SK-N-SH treated with all-trans-retinoic acid at 6 μM for 48 hours (cell line): ENCODE results near the gene SLC2A4.

Source experiments
- ATAC-seq: fragments of 200-7000 bp; cut with Tn5 transposase; 3 replicates; pipeline ENCODE4 v1.9.1; 2020; ENCODE audit warnings: mild to moderate bottlenecking, moderate library complexity
- ARNTL ChIP-seq: fragments of 450-650 bp; formaldehyde crosslinking; IDR thresholded peaks from 2 replicates; pipeline ENCODE4 v1.5.0; 2020; ENCODE audit warnings: low read depth, mild to moderate bottlenecking, moderate library complexity, borderline replicate concordance
- BACH2 ChIP-seq: fragments of 250-450 bp; sonication (Bioruptor Pico); IDR thresholded peaks from 2 replicates; pipeline ENCODE4 v1.9.0; 2021; ENCODE audit warnings: mild to moderate bottlenecking, borderline replicate concordance
- CSDC2 ChIP-seq: fragments of 250-450 bp; sonication (Bioruptor Pico); IDR thresholded peaks from 2 replicates; pipeline ENCODE4 v1.5.0; 2020; ENCODE audit warnings: mild to moderate bottlenecking, moderate library complexity
- ESRRG ChIP-seq: fragments of 250-450 bp; sonication (Bioruptor Pico); IDR thresholded peaks from 2 replicates; pipeline ENCODE4 v1.6.1; 2021; ENCODE audit warnings: mild to moderate bottlenecking
- GLIS3 ChIP-seq: fragments of 250-450 bp; sonication (Bioruptor Pico); IDR thresholded peaks from 2 replicates; pipeline ENCODE4 v1.5.0; 2020; ENCODE audit warnings: mild to moderate bottlenecking, moderate library complexity
- ISL1 ChIP-seq: fragments of 250-450 bp; sonication (Bioruptor Pico); IDR thresholded peaks from 2 replicates; pipeline ENCODE4 v2.1.2; 2022; ENCODE audit warnings: mild to moderate bottlenecking, moderate library complexity
- OSR1 ChIP-seq: fragments of 250-450 bp; sonication (Bioruptor Pico); IDR thresholded peaks from 2 replicates; pipeline ENCODE4 v1.8.0; 2022; ENCODE audit warnings: moderate library complexity, mild to moderate bottlenecking, inconsistent platforms
- PPARA ChIP-seq: fragments of 250-450 bp; sonication (Bioruptor Pico); IDR thresholded peaks from 2 replicates; pipeline ENCODE4 v1.5.0; 2020; ENCODE audit warnings: mild to moderate bottlenecking, borderline replicate concordance
- RARB ChIP-seq: fragments of 250-450 bp; sonication (Bioruptor Pico); IDR thresholded peaks from 2 replicates; pipeline ENCODE4 v1.8.0; 2021; ENCODE audit warnings: mild to moderate bottlenecking, moderate library complexity
- SNAI2 ChIP-seq: fragments of 250-450 bp; sonication (Bioruptor Pico); IDR thresholded peaks from 2 replicates; pipeline ENCODE4 v1.5.0; 2020; ENCODE audit warnings: mild to moderate bottlenecking, moderate library complexity
- TCF4 ChIP-seq: fragments of 250-450 bp; sonication (Bioruptor Pico); IDR thresholded peaks from 2 replicates; pipeline ENCODE4 v1.8.0; 2021; ENCODE audit warnings: mild to moderate bottlenecking, moderate library complexity, borderline replicate concordance
- TOX ChIP-seq: fragments of 250-450 bp; sonication (Bioruptor Pico); IDR thresholded peaks from 2 replicates; pipeline ENCODE4 v1.8.0; 2021; ENCODE audit warnings: mild to moderate bottlenecking, moderate library complexity, borderline replicate concordance
- ZC3H10 ChIP-seq: fragments of 250-450 bp; sonication (Bioruptor Pico); IDR thresholded peaks from 2 replicates; pipeline ENCODE4 v1.5.1; 2021; ENCODE audit warnings: mild to moderate bottlenecking, moderate library complexity
- ZFP3 ChIP-seq: fragments of 250-450 bp; sonication (Bioruptor Pico); IDR thresholded peaks from 2 replicates; pipeline ENCODE4 v1.5.0; 2020; ENCODE audit warnings: mild to moderate bottlenecking, moderate library complexity
- ZFP30 ChIP-seq: fragments of 450-650 bp; formaldehyde crosslinking; IDR thresholded peaks from 2 replicates; pipeline ENCODE4 v1.5.0; 2022; ENCODE audit warnings: mild to moderate bottlenecking, moderate library complexity
- ZNF565 ChIP-seq: fragments of 450-650 bp; formaldehyde crosslinking; conservative IDR thresholded peaks from 2 replicates; pipeline ENCODE4 v1.5.0; 2020; ENCODE audit warnings: low read depth, mild to moderate bottlenecking, moderate library complexity
- ZNF70 ChIP-seq: fragments of 450-650 bp; formaldehyde crosslinking; IDR thresholded peaks from 2 replicates; pipeline ENCODE4 v1.5.0; 2020; ENCODE audit warnings: mild to moderate bottlenecking, moderate library complexity
- ZNF8 ChIP-seq: fragments of 450-650 bp; formaldehyde crosslinking; IDR thresholded peaks from 2 replicates; pipeline ENCODE4 v1.5.0; 2020; ENCODE audit warnings: mild to moderate bottlenecking, moderate library complexity
- TF ChIP-seq, protein P1 (sequence below): fragments of 250-450 bp; sonication (Bioruptor Pico); IDR thresholded peaks from 2 replicates; pipeline ENCODE4 v1.5.1; 2021; ENCODE audit warnings: mild to moderate bottlenecking, moderate library complexity
- TF ChIP-seq, protein P2 (sequence below): fragments of 250-450 bp; sonication (Bioruptor Pico); IDR thresholded peaks from 2 replicates; pipeline ENCODE4 v1.8.0; 2020; ENCODE audit warnings: mild to moderate bottlenecking, moderate library complexity, borderline replicate concordance
- TF ChIP-seq, protein P3 (sequence below): fragments of 250-450 bp; sonication (Bioruptor Pico); IDR thresholded peaks from 2 replicates; pipeline ENCODE4 v1.5.0; 2020; ENCODE audit warnings: mild to moderate bottlenecking, moderate library complexity
- TF ChIP-seq, protein P4 (sequence below): fragments of 250-450 bp; sonication (Bioruptor Pico); IDR thresholded peaks from 2 replicates; pipeline ENCODE4 v1.8.0; 2021; ENCODE audit warnings: low read depth, mild to moderate bottlenecking, moderate library complexity, borderline replicate concordance
- TF ChIP-seq, protein P5 (sequence below): fragments of 250-450 bp; sonication (Bioruptor Pico); IDR thresholded peaks from 2 replicates; pipeline ENCODE4 v1.5.1; 2020; ENCODE audit warnings: low read depth, mild to moderate bottlenecking, moderate library complexity

Gene SLC2A4

DNA sequence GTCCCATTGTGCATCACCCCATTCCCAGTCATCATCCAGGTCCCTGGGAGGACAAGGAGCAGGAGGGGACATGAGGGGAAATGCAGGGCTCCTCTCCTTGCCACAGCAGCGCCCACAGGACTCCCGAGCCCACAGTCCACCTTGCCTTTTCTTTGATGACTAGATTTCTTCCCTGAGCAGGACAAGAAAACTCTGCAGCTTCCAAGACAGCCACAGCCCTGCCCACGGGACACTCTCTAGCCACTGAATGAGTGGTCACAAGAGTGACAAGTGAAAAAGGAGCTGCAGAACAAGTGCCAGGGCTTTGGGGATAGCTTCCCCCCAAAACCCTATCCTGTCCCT lies 42.9 kb downstream of the SLC2A4 start:
- no peak for ATAC-seq
- TF ChIP-seq ZC3H10 (CRISPR knock-in tag) (no peak), PPARA (CRISPR knock-in tag) (no peak), SNAI2 (CRISPR knock-in tag) (no peak), ISL1 (CRISPR knock-in tag) (no peak), ARNTL (no peak), CSDC2 (CRISPR knock-in tag) (no peak), ZNF70 (CRISPR knock-in tag) (no peak), BACH2 (CRISPR knock-in tag) (no peak)

DNA sequence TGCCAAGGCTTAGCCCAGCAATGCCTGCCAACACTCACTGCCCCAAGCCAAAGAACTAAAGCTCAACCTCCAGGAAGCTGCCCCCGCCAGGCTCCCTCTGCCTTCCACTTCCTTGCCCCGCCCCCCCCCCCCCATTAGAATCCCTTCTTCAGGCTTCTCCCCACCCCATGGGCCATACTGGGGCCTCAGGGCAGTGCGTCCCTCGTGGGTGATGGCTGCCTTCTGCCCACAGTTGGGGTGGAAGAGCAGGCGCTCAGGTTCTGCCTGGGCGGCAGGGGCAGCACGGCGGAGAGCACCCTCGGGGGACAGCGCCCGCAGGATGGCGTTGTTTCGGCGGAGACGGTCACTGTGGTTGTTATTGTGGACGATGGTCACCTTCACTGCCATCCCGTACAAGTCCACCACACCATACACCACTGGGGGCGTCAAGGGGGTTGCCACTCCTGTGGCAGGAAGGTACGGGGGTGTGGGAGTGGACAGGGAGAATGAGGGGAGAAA lies 43.6 kb downstream of the SLC2A4 start:
- TF ChIP-seq ARNTL (no peak), BACH2 (CRISPR knock-in tag) (no peak), RARB (no peak), PPARA (CRISPR knock-in tag) (no peak), ZNF565 (no peak), ZFP30 (CRISPR knock-in tag) (no peak), CSDC2 (CRISPR knock-in tag) (no peak)
- TF ChIP-seq, protein P1, sequence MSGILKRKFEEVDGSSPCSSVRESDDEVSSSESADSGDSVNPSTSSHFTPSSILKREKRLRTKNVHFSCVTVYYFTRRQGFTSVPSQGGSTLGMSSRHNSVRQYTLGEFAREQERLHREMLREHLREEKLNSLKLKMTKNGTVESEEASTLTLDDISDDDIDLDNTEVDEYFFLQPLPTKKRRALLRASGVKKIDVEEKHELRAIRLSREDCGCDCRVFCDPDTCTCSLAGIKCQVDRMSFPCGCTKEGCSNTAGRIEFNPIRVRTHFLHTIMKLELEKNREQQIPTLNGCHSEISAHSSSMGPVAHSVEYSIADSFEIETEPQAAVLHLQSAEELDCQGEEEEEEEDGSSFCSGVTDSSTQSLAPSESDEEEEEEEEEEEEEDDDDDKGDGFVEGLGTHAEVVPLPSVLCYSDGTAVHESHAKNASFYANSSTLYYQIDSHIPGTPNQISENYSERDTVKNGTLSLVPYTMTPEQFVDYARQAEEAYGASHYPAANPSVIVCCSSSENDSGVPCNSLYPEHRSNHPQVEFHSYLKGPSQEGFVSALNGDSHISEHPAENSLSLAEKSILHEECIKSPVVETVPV (CRISPR knock-in tag), result no peak
- no peak for ATAC-seq

DNA sequence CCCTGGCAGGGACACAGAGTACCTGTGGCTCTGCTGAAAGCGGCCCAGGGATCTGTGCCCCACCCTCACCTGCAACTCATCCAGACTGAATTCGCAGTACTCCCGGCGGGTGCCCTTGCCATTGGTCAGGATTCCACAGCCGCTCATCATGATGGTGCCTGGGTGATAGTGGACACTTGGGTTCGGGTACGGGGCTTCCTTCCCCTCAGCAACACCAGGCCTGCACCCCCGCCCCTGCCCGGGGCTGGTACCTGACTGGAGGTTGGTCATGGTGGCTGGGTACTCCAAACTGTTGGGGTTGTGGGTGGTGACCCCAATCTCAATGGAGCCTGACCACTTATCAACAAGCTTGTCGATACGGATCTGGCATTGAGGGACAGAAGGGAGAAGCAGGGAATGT lies 44.7 kb downstream of the SLC2A4 start:
- no peak for ATAC-seq
- TF ChIP-seq TCF4 (no peak), ZFP30 (CRISPR knock-in tag) (no peak), ZNF565 (no peak), PPARA (CRISPR knock-in tag) (no peak), CSDC2 (CRISPR knock-in tag) (no peak), ZC3H10 (CRISPR knock-in tag) (no peak), OSR1 (CRISPR knock-in tag) (no peak), ARNTL (no peak), GLIS3 (CRISPR knock-in tag) (no peak), TOX (CRISPR knock-in tag) (no peak), ZNF70 (CRISPR knock-in tag) (no peak), RARB (no peak), BACH2 (CRISPR knock-in tag) (no peak)
- TF ChIP-seq, protein P2, sequence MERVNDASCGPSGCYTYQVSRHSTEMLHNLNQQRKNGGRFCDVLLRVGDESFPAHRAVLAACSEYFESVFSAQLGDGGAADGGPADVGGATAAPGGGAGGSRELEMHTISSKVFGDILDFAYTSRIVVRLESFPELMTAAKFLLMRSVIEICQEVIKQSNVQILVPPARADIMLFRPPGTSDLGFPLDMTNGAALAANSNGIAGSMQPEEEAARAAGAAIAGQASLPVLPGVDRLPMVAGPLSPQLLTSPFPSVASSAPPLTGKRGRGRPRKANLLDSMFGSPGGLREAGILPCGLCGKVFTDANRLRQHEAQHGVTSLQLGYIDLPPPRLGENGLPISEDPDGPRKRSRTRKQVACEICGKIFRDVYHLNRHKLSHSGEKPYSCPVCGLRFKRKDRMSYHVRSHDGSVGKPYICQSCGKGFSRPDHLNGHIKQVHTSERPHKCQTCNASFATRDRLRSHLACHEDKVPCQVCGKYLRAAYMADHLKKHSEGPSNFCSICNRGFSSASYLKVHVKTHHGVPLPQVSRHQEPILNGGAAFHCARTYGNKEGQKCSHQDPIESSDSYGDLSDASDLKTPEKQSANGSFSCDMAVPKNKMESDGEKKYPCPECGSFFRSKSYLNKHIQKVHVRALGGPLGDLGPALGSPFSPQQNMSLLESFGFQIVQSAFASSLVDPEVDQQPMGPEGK, result no peak
- TF ChIP-seq, protein P3, sequence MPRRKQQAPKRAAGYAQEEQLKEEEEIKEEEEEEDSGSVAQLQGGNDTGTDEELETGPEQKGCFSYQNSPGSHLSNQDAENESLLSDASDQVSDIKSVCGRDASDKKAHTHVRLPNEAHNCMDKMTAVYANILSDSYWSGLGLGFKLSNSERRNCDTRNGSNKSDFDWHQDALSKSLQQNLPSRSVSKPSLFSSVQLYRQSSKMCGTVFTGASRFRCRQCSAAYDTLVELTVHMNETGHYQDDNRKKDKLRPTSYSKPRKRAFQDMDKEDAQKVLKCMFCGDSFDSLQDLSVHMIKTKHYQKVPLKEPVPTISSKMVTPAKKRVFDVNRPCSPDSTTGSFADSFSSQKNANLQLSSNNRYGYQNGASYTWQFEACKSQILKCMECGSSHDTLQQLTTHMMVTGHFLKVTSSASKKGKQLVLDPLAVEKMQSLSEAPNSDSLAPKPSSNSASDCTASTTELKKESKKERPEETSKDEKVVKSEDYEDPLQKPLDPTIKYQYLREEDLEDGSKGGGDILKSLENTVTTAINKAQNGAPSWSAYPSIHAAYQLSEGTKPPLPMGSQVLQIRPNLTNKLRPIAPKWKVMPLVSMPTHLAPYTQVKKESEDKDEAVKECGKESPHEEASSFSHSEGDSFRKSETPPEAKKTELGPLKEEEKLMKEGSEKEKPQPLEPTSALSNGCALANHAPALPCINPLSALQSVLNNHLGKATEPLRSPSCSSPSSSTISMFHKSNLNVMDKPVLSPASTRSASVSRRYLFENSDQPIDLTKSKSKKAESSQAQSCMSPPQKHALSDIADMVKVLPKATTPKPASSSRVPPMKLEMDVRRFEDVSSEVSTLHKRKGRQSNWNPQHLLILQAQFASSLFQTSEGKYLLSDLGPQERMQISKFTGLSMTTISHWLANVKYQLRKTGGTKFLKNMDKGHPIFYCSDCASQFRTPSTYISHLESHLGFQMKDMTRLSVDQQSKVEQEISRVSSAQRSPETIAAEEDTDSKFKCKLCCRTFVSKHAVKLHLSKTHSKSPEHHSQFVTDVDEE (CRISPR knock-in tag), result no peak
- TF ChIP-seq, protein P4, sequence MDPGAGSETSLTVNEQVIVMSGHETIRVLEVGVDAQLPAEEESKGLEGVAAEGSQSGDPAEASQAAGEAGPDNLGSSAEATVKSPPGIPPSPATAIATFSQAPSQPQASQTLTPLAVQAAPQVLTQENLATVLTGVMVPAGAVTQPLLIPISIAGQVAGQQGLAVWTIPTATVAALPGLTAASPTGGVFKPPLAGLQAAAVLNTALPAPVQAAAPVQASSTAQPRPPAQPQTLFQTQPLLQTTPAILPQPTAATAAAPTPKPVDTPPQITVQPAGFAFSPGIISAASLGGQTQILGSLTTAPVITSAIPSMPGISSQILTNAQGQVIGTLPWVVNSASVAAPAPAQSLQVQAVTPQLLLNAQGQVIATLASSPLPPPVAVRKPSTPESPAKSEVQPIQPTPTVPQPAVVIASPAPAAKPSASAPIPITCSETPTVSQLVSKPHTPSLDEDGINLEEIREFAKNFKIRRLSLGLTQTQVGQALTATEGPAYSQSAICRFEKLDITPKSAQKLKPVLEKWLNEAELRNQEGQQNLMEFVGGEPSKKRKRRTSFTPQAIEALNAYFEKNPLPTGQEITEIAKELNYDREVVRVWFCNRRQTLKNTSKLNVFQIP (CRISPR knock-in tag), result no peak
- TF ChIP-seq, protein P5, sequence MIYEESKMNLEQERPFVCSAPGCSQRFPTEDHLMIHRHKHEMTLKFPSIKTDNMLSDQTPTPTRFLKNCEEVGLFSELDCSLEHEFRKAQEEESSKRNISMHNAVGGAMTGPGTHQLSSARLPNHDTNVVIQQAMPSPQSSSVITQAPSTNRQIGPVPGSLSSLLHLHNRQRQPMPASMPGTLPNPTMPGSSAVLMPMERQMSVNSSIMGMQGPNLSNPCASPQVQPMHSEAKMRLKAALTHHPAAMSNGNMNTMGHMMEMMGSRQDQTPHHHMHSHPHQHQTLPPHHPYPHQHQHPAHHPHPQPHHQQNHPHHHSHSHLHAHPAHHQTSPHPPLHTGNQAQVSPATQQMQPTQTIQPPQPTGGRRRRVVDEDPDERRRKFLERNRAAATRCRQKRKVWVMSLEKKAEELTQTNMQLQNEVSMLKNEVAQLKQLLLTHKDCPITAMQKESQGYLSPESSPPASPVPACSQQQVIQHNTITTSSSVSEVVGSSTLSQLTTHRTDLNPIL, result no peak

DNA sequence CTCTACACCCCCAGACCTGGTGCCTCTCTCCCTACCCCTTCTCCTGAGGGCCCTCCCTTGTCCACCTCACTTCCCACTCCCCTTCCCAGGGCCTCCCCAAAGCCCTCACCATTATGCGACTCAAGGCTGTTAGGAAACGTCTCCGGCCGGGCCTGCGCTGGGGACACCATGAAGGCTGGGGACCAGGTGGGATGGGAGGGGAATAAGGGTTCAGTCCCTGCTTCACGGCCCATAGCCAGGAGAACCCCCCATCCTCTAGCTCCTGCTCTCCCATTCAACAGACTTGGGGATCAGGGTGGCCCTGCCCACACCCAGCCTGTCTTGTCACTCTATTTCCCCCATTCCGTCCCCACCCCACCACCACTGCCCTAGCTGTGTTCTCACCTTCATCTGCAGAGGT lies 45.5 kb downstream of the SLC2A4 start:
- no peak for ATAC-seq
- no peak for TF ChIP-seq ESRRG (CRISPR knock-in tag)
- no peak for TF ChIP-seq CSDC2 (CRISPR knock-in tag)
- TF ChIP-seq, protein P4 (CRISPR knock-in tag), result no peak
- TF ChIP-seq ZFP3, result no peak
- no peak for TF ChIP-seq ISL1 (CRISPR knock-in tag)
- no peak for TF ChIP-seq BACH2 (CRISPR knock-in tag)
- TF ChIP-seq GLIS3 (CRISPR knock-in tag), result no peak
- no peak for TF ChIP-seq ZNF8 (CRISPR knock-in tag)
- TF ChIP-seq, protein P2, result no peak
